Mesenchymal stem cell (in vitro differentiated cells and primary cell): Measurements from ENCODE around the gene CDPF1.

Source experiments
- DNase-seq: peaks from one replicate; pipeline ENCODE4 v3.0.0-alpha.2; 2013
- H2AFZ ChIP-seq: one replicate; pipeline ENCODE4 v1.6.1; 2013; ENCODE audit warnings: low read depth, mild to moderate bottlenecking, control low read depth, inconsistent platforms, low read length, moderate library complexity
- H2AK5ac ChIP-seq: 2 replicates; pipeline ENCODE4 v1.6.1; 2013; ENCODE audit warnings: low read length, moderate library complexity, mild to moderate bottlenecking, inconsistent platforms; ENCODE audit not compliant: severe bottlenecking
- H2BK120ac ChIP-seq: one replicate; pipeline ENCODE4 v1.6.1; 2013; ENCODE audit warnings: low read depth, mild to moderate bottlenecking, inconsistent platforms, low read length, moderate library complexity
- H2BK12ac ChIP-seq, 2 experiments: one replicate each; pipeline ENCODE4 v1.6.1; 2013; ENCODE audit warnings: inconsistent platforms in 2 of 2, low read length in 2 of 2, mild to moderate bottlenecking in 2 of 2, moderate library complexity in 2 of 2, control low read depth in 1 of 2
- H2BK15ac ChIP-seq: one replicate; pipeline ENCODE4 v1.6.1; 2013; ENCODE audit warnings: mild to moderate bottlenecking, low read depth, inconsistent platforms; ENCODE audit not compliant: poor library complexity, severe bottlenecking
- H2BK5ac ChIP-seq: 2 replicates; pipeline ENCODE4 v1.6.1; 2013; ENCODE audit warnings: low read depth, mild to moderate bottlenecking, low read length, control low read depth, inconsistent platforms; ENCODE audit not compliant: poor library complexity, severe bottlenecking
- H3K14ac ChIP-seq, 2 experiments: one replicate each; pipeline ENCODE4 v1.6.1; 2013; ENCODE audit warnings: inconsistent platforms in 2 of 2, low read length in 2 of 2, control low read depth in 1 of 2, mild to moderate bottlenecking in 1 of 2, moderate library complexity in 1 of 2
- H3K18ac ChIP-seq, 2 experiments: one replicate each; pipeline ENCODE4 v1.6.1; 2013; ENCODE audit warnings: inconsistent platforms in 2 of 2, low read length in 2 of 2, control low read depth in 1 of 2, low read depth in 1 of 2, mild to moderate bottlenecking in 1 of 2
- H3K23ac ChIP-seq, 2 experiments: one replicate each; pipeline ENCODE4 v1.6.1; 2013; ENCODE audit warnings: inconsistent platforms in 2 of 2, low read length in 2 of 2, mild to moderate bottlenecking in 2 of 2, moderate library complexity in 2 of 2, control low read depth in 1 of 2
- H3K27ac ChIP-seq: 2 replicates; pipeline ENCODE4 v1.5.1; 2013; ENCODE audit warnings: mild to moderate bottlenecking, moderate library complexity, low read length, control low read depth, inconsistent platforms; ENCODE audit not compliant: poor library complexity, severe bottlenecking
- H3K27me3 ChIP-seq, 2 experiments: 2 replicates each; pipeline versions ENCODE4 v1.6.1 to v1.7.0; 2013; ENCODE audit warnings: low read length in 2 of 2, mild to moderate bottlenecking in 2 of 2, moderate library complexity in 2 of 2, control low read depth in 1 of 2, inconsistent platforms in 1 of 2; ENCODE audit not compliant: control insufficient read depth in 1 of 2, insufficient read depth in 1 of 2
- H3K36me3 ChIP-seq, 2 experiments: 2 replicates each; pipeline versions ENCODE4 v1.6.1 to v1.7.0; 2013; ENCODE audit warnings: low read length in 2 of 2, control low read depth in 1 of 2, inconsistent platforms in 1 of 2, low read depth in 1 of 2, mild to moderate bottlenecking in 1 of 2; ENCODE audit not compliant: insufficient read depth in 2 of 2, control insufficient read depth in 1 of 2
- H3K4ac ChIP-seq, 2 experiments: one replicate each; pipeline ENCODE4 v1.6.1; 2013; ENCODE audit warnings: inconsistent platforms in 2 of 2, low read length in 2 of 2, mild to moderate bottlenecking in 2 of 2, moderate library complexity in 2 of 2, control low read depth in 1 of 2, low read depth in 1 of 2
- H3K4me1 ChIP-seq: 2 replicates; pipeline ENCODE4 v1.6.1; 2013; ENCODE audit warnings: low read depth, low read length, control low read depth; ENCODE audit not compliant: control insufficient read depth, insufficient read depth
- H3K4me2 ChIP-seq: 2 replicates; pipeline ENCODE4 v1.6.1; 2013; ENCODE audit warnings: low read length, mild to moderate bottlenecking, inconsistent platforms; ENCODE audit not compliant: poor library complexity, severe bottlenecking
- H3K4me3 ChIP-seq, 2 experiments: 2 replicates each; pipeline versions ENCODE4 v1.5.1 to v1.7.0; 2013; ENCODE audit warnings: low read length in 2 of 2, mild to moderate bottlenecking in 2 of 2, control low read depth in 1 of 2, low read depth in 1 of 2; ENCODE audit not compliant: insufficient read depth in 1 of 2
- H3K79me1 ChIP-seq: replicated peaks from 2 replicates; pipeline ENCODE4 v1.6.1; 2013; ENCODE audit warnings: mild to moderate bottlenecking, control low read depth, low read length, inconsistent platforms; ENCODE audit not compliant: poor library complexity, severe bottlenecking
- H3K9ac ChIP-seq: 2 replicates; pipeline ENCODE4 v1.7.0; 2013; ENCODE audit warnings: mild to moderate bottlenecking, low read length, moderate library complexity
- H3K9me3 ChIP-seq: 2 replicates; pipeline ENCODE4 v1.7.0; 2013; ENCODE audit warnings: mild to moderate bottlenecking, low read length; ENCODE audit not compliant: control insufficient read depth
- H4K8ac ChIP-seq: one replicate; pipeline ENCODE4 v1.6.1; 2013; ENCODE audit warnings: inconsistent platforms, mild to moderate bottlenecking, low read length, moderate library complexity
- H4K91ac ChIP-seq: one replicate; pipeline ENCODE4 v1.6.1; 2013; ENCODE audit warnings: mild to moderate bottlenecking, low read length, inconsistent platforms
- WGBS: methylation state at CpG from one replicate; pipeline ENCODE4 v1.1.7; 2013; ENCODE audit warnings: mixed read lengths; 5-methylcytosine and 5-hydroxymethylcytosine counted together

Gene CDPF1

DNA sequence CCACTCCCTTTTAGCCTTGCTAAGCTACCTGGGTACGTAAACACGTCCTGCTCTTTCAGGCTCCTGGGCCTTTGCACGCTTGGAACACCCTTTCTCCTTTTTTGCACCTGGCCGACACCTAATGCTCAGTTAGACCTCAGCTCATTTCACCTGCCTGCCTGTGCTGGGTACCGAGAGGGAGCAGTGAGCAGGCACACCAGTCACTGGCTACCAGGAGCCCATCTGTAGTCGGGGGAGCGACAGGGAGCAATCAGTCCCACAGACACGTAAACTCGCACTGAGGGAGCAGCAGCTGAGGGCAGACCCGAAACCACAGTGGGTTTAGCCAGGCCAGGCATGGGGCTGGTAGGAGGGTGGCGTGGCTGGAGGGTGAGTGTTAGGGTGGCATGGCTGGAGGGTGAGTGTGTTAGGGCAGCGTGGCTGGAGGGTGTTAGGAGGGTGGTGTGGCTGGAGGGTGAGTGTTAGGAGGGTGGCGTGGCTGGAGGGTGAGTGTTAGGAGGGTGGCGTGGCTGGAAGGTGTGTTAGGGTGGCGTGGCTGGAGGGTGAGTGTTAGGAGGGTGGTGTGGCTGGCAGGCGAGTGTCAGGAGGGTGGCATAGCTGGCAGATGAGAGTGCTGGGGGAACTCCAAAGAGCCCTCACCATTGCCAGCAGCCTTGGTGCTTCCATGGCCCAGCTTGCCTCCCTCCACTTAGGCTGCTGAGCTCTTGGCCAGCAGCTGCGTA lies 40.2 kb upstream of the CDPF1 start:
- no peak overlapping the region for H2BK12ac ChIP-seq
- no peaks in the 10 kb centered on the region for H3K27me3 ChIP-seq
- no peak overlapping the region for H3K27ac ChIP-seq
- WGBS, result 98% methylated on average over 16 of the region's 17 CpGs
- H3K79me1 ChIP-seq, result peaks cover 3% of the 10 kb centered on the region
- peaks cover 4% of the 10 kb centered on the region for H3K9me3 ChIP-seq
- no peak overlapping the region for H3K4me2 ChIP-seq
- H3K4me3 ChIP-seq, result no peak overlapping the region
- H2AK5ac ChIP-seq, result no peak overlapping the region
- no peak overlapping the region for H2AFZ ChIP-seq
- H3K9ac ChIP-seq, result no peak overlapping the region
- no peak for DNase-seq
- no peak overlapping the region for H3K14ac ChIP-seq
- no peak overlapping the region for H3K4ac ChIP-seq
- H3K36me3 ChIP-seq, result peaks cover 56 to 68% of the 10 kb centered on the region in 2 experiments
- H3K18ac ChIP-seq, result no peak overlapping the region
- H4K8ac ChIP-seq, result no peak overlapping the region
- H3K23ac ChIP-seq, result no peak overlapping the region
- H4K91ac ChIP-seq, result no peak overlapping the region
- no peak overlapping the region for H2BK5ac ChIP-seq
- no peak overlapping the region for H2BK15ac ChIP-seq
- no peak overlapping the region for H2BK120ac ChIP-seq
- H3K4me1 ChIP-seq, result peaks cover 17% of the 10 kb centered on the region

DNA sequence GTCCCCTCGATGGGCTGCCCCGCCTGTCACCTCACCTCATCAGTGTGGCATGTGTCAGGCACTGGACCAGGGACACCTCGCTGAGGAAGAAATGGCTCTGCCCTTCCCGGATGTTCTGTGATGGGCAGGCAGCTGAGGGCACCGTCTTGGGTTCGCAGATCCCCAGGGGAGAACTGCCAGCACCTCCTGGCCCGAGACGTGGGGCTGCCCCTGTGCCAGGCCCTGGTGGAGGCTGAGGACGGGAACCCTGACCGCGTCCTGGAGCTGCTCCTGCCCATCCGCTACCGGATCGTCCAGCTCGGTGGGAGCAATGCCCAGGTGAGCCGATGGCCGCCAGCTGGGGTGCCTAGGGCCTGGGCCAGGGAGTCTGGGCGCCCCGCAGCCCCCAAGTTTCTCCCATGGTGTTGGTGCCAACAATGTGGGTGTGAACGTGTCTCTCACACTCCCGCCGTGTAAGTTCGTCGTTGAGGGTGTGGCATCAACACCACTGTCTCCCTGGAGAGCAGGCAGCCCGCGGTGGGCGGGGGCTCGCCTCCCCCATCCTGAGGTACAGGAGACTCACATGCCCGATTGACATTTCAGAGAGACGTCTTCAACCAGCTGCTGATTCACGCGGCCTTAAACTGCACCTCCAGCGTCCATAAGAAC lies 39.3 kb upstream of the CDPF1 start:
- H2BK15ac ChIP-seq, result no peak overlapping the region
- no peak overlapping the region for H3K18ac ChIP-seq
- H3K23ac ChIP-seq, result no peak overlapping the region
- H3K9ac ChIP-seq, result no peak overlapping the region
- no peaks in the 10 kb centered on the region for H3K27me3 ChIP-seq
- no peak overlapping the region for H2BK12ac ChIP-seq
- DNase-seq, result no peak
- 96% methylated on average over 33 of the region's 33 CpGs for WGBS
- no peak overlapping the region for H4K91ac ChIP-seq
- no peaks in the 10 kb centered on the region for H3K79me1 ChIP-seq
- H2AFZ ChIP-seq, result no peak overlapping the region
- no peak overlapping the region for H2BK5ac ChIP-seq
- H2BK120ac ChIP-seq, result no peak overlapping the region
- H3K14ac ChIP-seq, result no peak overlapping the region
- no peak overlapping the region for H4K8ac ChIP-seq
- peaks cover 4% of the 10 kb centered on the region for H3K9me3 ChIP-seq
- H2AK5ac ChIP-seq, result no peak overlapping the region
- no peak overlapping the region for H3K4ac ChIP-seq
- peaks cover 65 to 77% of the 10 kb centered on the region in 2 experiments for H3K36me3 ChIP-seq
- H3K4me3 ChIP-seq, result no peak overlapping the region
- no peak overlapping the region for H3K27ac ChIP-seq
- no peak overlapping the region for H3K4me2 ChIP-seq
- peaks cover 17% of the 10 kb centered on the region for H3K4me1 ChIP-seq

DNA sequence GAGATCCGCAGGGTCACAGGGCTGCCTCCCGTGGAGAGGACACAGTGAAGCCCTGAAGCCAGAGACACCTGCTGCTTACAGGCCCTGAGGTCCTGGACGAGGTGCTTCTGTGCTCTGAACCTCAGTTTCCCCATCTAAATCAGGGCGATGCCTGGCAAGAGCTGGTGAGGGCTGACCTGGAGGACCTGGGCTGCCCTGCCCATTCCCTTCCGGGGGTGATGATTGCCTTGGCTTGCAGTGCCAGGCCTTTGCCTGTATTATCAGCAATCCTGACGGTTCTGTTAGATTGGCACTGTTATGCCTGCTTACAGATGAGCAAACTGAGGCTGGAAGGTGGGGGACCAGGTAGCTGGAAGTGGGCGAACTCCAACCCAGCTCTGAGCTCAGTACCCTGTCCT lies 38.8 kb upstream of the CDPF1 start:
- 90% methylated on average over 7 of the region's 7 CpGs for WGBS
- Histone ChIP-seq H3K4me2 (no peak overlapping the region), H3K27me3 (no peaks in the 10 kb centered on the region), H4K91ac (no peak overlapping the region), H4K8ac (no peak overlapping the region), H3K4ac (no peak overlapping the region), H3K36me3 (peaks cover 70 to 81% of the 10 kb centered on the region in 2 experiments), H3K9me3 (peaks cover 4% of the 10 kb centered on the region), H3K27ac (no peak overlapping the region), H2BK12ac (no peak overlapping the region), H3K14ac (no peak overlapping the region), H3K23ac (no peak overlapping the region), H2BK15ac (no peak overlapping the region), H2BK5ac (no peak overlapping the region), H3K4me1 (peaks cover 16% of the 10 kb centered on the region), H2AK5ac (no peak overlapping the region), H3K4me3 (no peak overlapping the region), H2AFZ (no peak overlapping the region), H3K79me1 (no peaks in the 10 kb centered on the region), H2BK120ac (no peak overlapping the region), H3K9ac (no peak overlapping the region), H3K18ac (no peak overlapping the region)
- no peak for DNase-seq

DNA sequence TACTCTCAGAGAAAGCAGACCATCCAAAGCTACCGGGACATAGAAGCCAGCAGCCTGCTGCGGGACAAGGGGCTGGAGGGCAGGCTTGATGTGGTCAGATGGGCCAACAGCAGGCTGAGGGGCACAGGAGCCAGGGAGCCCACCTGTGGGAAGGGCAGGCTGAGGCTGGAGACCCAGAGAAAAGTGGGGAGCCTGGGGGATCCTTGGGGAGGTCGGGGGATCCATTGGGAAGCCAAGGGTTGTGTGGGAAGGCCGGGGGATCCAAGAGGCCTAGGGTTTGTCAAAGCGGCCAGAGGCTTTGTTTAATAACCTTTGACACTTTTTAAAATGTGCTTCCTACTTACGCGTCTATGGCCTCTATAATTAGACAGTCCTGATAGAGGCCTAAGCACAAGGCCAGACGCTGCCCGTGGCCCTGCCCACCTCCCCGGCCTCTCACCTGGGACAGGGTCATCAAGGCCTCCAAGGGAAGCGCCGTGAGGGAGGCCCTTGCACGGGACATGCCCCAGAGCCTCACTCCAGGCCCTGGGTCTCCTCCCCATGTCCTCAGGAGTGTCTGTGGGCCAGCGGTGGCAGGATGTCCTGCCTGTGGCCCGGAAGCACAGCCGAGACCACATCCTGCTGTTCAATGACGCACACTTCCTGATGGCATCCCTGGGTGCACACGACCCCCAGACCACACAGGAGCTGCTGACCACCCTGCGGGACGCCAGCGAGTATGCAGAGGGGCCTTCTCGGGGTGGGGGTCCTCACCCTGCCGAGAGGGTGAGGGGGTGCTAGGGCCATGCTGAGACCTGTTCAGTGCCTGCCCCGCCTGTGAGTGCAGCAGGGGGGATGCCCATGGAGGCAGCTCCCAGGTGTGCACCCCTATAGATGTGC lies 38.0 kb upstream of the CDPF1 start:
- Histone ChIP-seq H2AK5ac (no peak overlapping the region), H2BK5ac (no peak overlapping the region), H3K9me3 (peaks cover 4% of the 10 kb centered on the region), H4K8ac (no peak overlapping the region), H3K23ac (no peak overlapping the region), H3K4me3 (no peak overlapping the region), H2BK15ac (no peak overlapping the region), H3K4me2 (no peak overlapping the region), H2AFZ (no peak overlapping the region), H2BK120ac (no peak overlapping the region), H3K4ac (no peak overlapping the region), H3K27ac (no peak overlapping the region), H3K27me3 (no peaks in the 10 kb centered on the region), H3K9ac (no peak overlapping the region), H4K91ac (no peak overlapping the region), H2BK12ac (no peak overlapping the region), H3K79me1 (no peaks in the 10 kb centered on the region), H3K36me3 (peaks cover 71 to 81% of the 10 kb centered on the region in 2 experiments), H3K18ac (no peak overlapping the region), H3K4me1 (peaks cover 13% of the 10 kb centered on the region), H3K14ac (no peak overlapping the region)
- WGBS, result 85% methylated on average over 24 of the region's 24 CpGs
- no peak for DNase-seq
